Brain microvascular endothelial cell (primary cell): ENCODE data around the gene IGSF5.

ENCODE experiments used
- DNase-seq: peaks from one replicate; pipeline ENCODE4 v3.0.0-alpha.2; 2020
- H3K27ac ChIP-seq: fragments of 250-450 bp; sonication (Bioruptor Pico); 2 replicates; pipeline ENCODE4 v1.5.1; 2020; ENCODE audit warnings: mild to moderate bottlenecking, moderate library complexity
- H3K27me3 ChIP-seq: fragments of 250-450 bp; sonication (Bioruptor Pico); replicated peaks from 2 replicates; pipeline ENCODE4 v1.5.1; 2020; ENCODE audit warnings: mild to moderate bottlenecking
- H3K36me3 ChIP-seq: fragments of 250-450 bp; sonication (Bioruptor Pico); replicated peaks from 2 replicates; pipeline ENCODE4 v1.5.1; 2020; ENCODE audit warnings: mild to moderate bottlenecking
- H3K4me3 ChIP-seq: 2 replicates; pipeline ENCODE4 v1.5.1; 2011; ENCODE audit warnings: low read depth, mild to moderate bottlenecking, control low read depth, low read length, moderate library complexity
- in situ Hi-C: cut with HindIII; loops from 2 replicates; pipeline ENCODE4 v1.10.0; 2017; ENCODE audit warnings: low sequenced_read_pairs, low pct_ligation_motif_present
- TF ChIP-seq, protein P1 (sequence below): IDR thresholded peaks from 2 replicates; pipeline ENCODE4 v1.5.1; 2011; ENCODE audit warnings: low read depth, mild to moderate bottlenecking, moderate library complexity, low read length, control low read depth, inconsistent platforms; ENCODE audit errors: missing control alignments

IGSF5 gene

DNA sequence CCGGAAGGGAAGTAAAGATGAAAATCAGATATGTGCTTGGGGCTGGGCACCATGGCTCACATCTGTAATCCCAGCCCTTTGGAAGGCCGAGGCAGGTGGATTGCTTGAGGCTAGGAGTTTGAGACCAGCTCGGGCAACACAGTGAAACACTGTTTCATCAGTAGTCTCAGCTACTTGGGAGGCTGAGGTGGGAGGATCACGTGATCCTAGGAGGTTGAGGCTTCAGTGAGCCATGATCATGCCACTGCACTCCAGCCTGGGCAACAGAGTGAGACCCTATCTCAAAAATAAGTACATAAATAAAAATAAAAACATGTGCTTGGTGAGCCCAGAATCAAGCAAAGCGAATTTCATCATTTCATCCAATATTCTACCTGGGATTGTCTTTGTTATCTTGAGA lies 98.9 kb downstream of the IGSF5 start:
- Histone ChIP-seq H3K27ac (no peak overlapping the region), H3K4me3 (no peak overlapping the region), H3K36me3 (no peaks in the 10 kb centered on the region), H3K27me3 (no peaks in the 10 kb centered on the region)
- DNase-seq = no peak
- in situ Hi-C loops = no loop called here
- TF ChIP-seq, protein P1, sequence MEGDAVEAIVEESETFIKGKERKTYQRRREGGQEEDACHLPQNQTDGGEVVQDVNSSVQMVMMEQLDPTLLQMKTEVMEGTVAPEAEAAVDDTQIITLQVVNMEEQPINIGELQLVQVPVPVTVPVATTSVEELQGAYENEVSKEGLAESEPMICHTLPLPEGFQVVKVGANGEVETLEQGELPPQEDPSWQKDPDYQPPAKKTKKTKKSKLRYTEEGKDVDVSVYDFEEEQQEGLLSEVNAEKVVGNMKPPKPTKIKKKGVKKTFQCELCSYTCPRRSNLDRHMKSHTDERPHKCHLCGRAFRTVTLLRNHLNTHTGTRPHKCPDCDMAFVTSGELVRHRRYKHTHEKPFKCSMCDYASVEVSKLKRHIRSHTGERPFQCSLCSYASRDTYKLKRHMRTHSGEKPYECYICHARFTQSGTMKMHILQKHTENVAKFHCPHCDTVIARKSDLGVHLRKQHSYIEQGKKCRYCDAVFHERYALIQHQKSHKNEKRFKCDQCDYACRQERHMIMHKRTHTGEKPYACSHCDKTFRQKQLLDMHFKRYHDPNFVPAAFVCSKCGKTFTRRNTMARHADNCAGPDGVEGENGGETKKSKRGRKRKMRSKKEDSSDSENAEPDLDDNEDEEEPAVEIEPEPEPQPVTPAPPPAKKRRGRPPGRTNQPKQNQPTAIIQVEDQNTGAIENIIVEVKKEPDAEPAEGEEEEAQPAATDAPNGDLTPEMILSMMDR = no peak

DNA sequence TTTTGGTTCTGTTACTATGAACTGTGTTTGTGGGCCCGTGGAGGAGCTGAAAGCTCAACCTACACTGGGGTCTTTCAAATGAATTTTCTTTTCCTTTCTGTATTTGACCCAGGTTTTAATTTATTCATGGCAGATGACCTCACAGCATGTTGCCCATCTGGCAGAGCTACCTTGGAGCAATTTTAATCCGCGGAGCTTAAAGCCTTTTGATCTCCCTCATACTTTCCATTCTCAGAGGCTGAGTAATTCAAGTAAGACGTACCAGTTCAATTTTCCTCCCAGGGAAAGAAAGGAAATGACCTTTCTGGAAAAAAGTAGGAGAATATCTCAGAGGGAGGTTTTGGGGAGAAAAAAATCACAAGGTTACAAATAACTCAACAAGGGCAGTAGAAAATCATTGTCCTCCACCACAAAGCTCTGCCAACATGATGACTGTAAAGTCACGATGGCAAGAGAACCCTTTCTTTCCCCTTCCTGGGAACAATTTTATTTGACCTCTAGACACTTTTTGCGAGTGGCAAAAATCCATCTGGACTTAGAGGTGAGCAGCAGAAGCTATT lies 100.7 kb downstream of the IGSF5 start:
- no peak overlapping the region for H3K4me3 ChIP-seq
- H3K27me3 ChIP-seq = no peaks in the 10 kb centered on the region
- TF ChIP-seq, protein P1 = no peak
- H3K36me3 ChIP-seq = no peaks in the 10 kb centered on the region
- H3K27ac ChIP-seq = no peak overlapping the region
- no peak for DNase-seq
- in situ Hi-C loops = no loop called here

DNA sequence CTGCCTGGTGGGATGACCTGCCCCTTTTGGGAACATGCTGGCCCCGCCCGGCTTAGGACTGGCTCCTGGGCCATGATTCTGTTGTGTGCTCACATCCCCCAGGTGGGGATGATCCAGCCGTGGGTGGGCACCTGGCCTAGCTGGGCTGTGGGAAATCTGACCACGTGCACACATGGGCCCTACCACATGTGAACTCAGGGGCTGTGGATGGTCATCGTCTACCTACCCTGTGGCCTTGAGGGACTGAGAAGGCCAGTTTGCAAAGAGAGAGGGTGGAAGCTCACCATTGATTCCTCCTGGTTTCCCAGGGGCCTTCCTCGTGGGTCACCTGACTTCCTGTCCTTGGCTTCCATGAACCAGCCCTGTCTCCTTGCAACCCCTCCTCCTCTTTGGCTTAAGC lies 102.9 kb downstream of the IGSF5 start:
- H3K27me3 ChIP-seq = no peaks in the 10 kb centered on the region
- in situ Hi-C loops = no loop called here
- TF ChIP-seq, protein P1 = no peak
- H3K27ac ChIP-seq = no peak overlapping the region
- H3K4me3 ChIP-seq = no peak overlapping the region
- DNase-seq = no peak
- no peaks in the 10 kb centered on the region for H3K36me3 ChIP-seq

DNA sequence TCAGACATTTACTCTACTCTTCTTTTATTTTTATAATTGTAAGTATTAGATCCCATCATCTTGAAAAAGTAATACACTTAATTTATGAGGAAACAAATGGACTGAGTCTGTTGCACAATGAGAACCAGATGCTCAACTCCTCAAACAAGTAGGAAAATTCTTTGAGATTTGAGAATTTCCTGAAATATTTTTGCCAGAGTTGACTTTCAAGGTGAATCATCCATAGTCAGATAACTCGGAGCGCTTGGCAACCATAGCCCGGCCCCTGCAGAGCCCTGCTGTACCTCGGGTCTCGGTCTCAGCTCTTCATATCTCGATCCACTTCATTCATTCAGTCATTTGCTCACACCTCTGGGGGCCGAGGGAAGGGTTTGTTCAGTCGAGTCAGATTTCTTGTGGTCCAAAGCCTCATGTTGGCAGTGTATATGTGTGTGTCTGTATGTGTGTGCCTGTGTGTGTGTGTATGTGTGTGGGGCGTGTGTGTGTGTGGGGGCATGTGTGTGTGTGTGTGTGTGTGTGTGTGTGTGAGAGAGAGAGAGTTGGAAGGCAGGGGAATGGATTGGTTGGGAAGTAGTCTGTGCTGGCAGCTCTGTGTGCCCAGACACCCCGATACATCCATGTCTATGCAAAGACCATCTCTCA lies 104.2 kb downstream of the IGSF5 start:
- Histone ChIP-seq H3K36me3 (no peaks in the 10 kb centered on the region), H3K27me3 (no peaks in the 10 kb centered on the region), H3K4me3 (no peak overlapping the region), H3K27ac (no peak overlapping the region)
- TF ChIP-seq, protein P1 = no peak
- in situ Hi-C loops = no loop called here
- DNase-seq = no peak

DNA sequence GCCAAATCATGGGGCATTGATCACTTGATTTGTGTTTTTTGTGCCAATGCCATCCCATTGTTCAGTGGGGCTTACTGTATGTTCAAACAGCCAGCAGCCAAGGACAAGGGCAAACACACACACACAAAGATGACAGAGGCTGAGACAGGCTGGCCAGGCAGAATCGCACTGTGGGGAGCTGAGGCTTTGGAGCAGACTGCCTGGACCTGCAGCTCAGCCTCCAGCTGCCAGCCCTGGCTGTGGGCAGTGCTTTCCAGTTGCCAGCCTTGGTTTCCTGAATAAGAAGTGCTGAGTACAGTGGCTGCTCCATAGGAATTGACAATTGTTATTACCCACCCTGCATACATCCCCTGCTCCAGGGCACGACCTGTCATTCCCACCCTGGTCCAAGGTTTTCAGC lies 105.3 kb downstream of the IGSF5 start:
- no peaks in the 10 kb centered on the region for H3K27me3 ChIP-seq
- no peak for DNase-seq
- H3K27ac ChIP-seq = no peak overlapping the region
- no peak overlapping the region for H3K4me3 ChIP-seq
- in situ Hi-C loops = no loop called here
- H3K36me3 ChIP-seq = no peaks in the 10 kb centered on the region
- TF ChIP-seq, protein P1 = no peak
